Measurements from ENCODE around the gene PAK6.

- TF ChIP-seq EP300 (conservative IDR thresholded peaks at IDR 0.05; ENCODE audit: poor library complexity, severe bottlenecking) (no peak), CTCF (IDR thresholded peaks at IDR 0.05; ENCODE audit: poor library complexity, severe bottlenecking) (no peak), RAD21 (conservative IDR thresholded peaks at IDR 0.05) (no peak), TAF1 (IDR thresholded peaks at IDR 0.05; ENCODE audit: low read depth) (no peak), SMC3 (conservative IDR thresholded peaks at IDR 0.05; ENCODE audit: poor library complexity) (no peak), EZH2 (IDR thresholded peaks at IDR 0.05; ENCODE audit: borderline replicate concordance, insufficient read depth, low read length, poor library complexity, severe bottlenecking) (no peak), REST (IDR thresholded peaks at IDR 0.05; ENCODE audit: borderline replicate concordance) (no peak), POLR2AphosphoS5 (IDR thresholded peaks at IDR 0.05) (no peak), MXI1 (conservative IDR thresholded peaks at IDR 0.05; ENCODE audit: poor library complexity, severe bottlenecking) (no peak)
Observed at GRCh38 chr15:40309344-40309862, 70.5 kb downstream of the PAK6 start.

Data from neural cell (in vitro differentiated cells).